ENCODE measurements around the gene SPNS1. TPM values are rescaled to one million over a fixed set of nuclear protein-coding genes. Genes with fewer than 3 reads are reported as not detected.
"Not testable (repeated sequence)": the region's sequence is repeated elsewhere in the genome, so short reads cannot be mapped to it uniquely, and the experiment has no call there.

Gene SPNS1
- total and polyA plus RNA-seq, 4 donors = 11.5 to 20.5 (median 15.7) TPM

DNA sequence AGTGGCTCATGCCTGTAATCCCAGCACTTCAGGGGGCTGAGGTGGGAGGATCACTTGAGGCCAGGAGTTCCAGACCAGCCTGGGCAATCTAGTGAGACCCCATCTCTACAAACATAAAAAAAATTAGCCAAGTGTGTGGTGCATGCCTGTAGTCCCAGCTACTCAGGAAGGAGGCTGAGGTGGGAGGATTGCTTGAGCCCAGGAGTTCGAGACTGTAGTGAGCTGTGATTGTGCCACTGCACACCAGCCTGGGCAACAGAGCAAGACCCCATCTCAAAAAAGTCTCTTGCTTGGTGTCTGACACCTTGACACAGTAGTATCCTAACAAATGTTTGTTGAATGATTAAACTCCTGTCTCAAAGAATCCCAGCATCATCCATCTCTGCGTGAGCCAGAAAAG, 4.9 kb upstream of the SPNS1 start:
- 96% methylated on average over 2 of the region's 2 CpGs for WGBS

DNA sequence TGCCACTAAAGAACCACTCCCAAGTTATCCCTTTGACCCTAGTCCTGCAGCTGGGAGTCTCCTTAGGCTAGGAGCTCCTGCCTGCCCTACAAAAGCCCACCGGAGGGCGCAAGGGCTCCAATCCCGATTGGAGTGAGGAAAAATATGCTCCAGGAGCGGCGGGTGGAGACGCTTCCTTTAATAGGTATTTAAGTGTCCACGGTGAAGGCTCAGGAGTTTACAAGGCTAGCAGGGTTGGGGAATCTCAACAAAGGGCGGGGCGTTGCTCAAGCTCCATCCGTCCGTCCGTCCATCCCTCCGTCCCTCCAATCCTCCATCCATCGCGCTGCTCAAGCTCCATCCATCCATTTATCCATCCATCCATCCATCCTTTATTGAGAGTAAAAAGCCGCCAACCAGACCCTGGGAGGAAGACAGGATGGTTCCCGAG, 556 bp upstream of the SPNS1 start:
- peak overlapping the region; percentile 15 to 38 for H3K27ac ChIP-seq (ENCODE audit: low read depth in 1 of 2, low read length in 2 of 2)

More for the DNA sequence above, 4.9 kb upstream of the SPNS1 start:
- H3K27me3 ChIP-seq (ENCODE audit: control insufficient read depth in 4 of 4, insufficient read depth in 4 of 4, low read length in 3 of 4); H3K27ac ChIP-seq (ENCODE audit: low read depth in 1 of 2, low read length in 2 of 2); H3K4me3 ChIP-seq (ENCODE audit: low read depth in 1 of 3, low read length in 3 of 3); DNase-seq (ENCODE audit: low spot score); H3K4me1 ChIP-seq (ENCODE audit: control insufficient read depth in 4 of 4, insufficient read depth in 4 of 4, low read length in 3 of 4); H3K9me3 ChIP-seq (ENCODE audit: control insufficient read depth in 4 of 4, low read length in 3 of 4); H3K36me3 ChIP-seq (ENCODE audit: control insufficient read depth in 4 of 4, insufficient read depth in 3 of 4, low read depth in 1 of 4, low read length in 3 of 4); H3K9ac ChIP-seq (ENCODE audit: low read depth in 1 of 2, low read length in 2 of 2): not testable (repeated sequence)

DNA sequence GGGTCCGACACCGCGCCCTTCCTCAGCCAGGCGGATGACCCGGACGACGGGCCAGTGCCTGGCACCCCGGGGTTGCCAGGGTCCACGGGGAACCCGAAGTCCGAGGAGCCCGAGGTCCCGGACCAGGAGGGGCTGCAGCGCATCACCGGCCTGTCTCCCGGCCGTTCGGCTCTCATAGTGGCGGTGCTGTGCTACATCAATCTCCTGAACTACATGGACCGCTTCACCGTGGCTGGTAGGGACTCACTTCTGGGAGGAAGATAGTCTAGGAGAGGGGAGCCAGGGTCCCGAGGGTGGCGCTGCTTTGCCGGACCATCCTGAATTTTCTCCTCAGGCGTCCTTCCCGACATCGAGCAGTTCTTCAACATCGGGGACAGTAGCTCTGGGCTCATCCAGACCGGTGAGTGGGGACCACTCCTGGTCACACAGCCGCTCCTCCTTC, 601 bp downstream of the SPNS1 start:
- WGBS = 7% methylated on average over 30 of the region's 30 CpGs
- H3K27ac ChIP-seq (ENCODE audit: low read depth in 1 of 2, low read length in 2 of 2) = no peak overlapping the region

More for the DNA sequence above, 556 bp upstream of the SPNS1 start:
- WGBS = under 1% methylated on average over 17 of the region's 17 CpGs
- Histone ChIP-seq H3K4me3 (ENCODE audit: low read depth in 1 of 3, low read length in 3 of 3) (peak overlapping the region; percentile 73 to 97 (median 79)), H3K9me3 (ENCODE audit: control insufficient read depth in 4 of 4, low read length in 3 of 4) (no peaks in the 10 kb centered on the region), H3K4me1 (ENCODE audit: control insufficient read depth in 4 of 4, insufficient read depth in 4 of 4, low read length in 3 of 4) (peaks cover 0 to 27% (median 18%) of the 10 kb centered on the region in 4 donors), H3K9ac (ENCODE audit: low read depth in 1 of 2, low read length in 2 of 2) (peak overlapping the region in 1 of 2 donors; percentile 15), H3K27me3 (ENCODE audit: control insufficient read depth in 4 of 4, insufficient read depth in 4 of 4, low read length in 3 of 4) (no peaks in the 10 kb centered on the region), H3K36me3 (ENCODE audit: control insufficient read depth in 4 of 4, insufficient read depth in 3 of 4, low read depth in 1 of 4, low read length in 3 of 4) (peaks cover 0 to 3% (median 0%) of the 10 kb centered on the region in 4 donors)
- TF ChIP-seq NR2F2 (IDR thresholded peaks at IDR 0.05) = no peak
- TF ChIP-seq, protein P1, sequence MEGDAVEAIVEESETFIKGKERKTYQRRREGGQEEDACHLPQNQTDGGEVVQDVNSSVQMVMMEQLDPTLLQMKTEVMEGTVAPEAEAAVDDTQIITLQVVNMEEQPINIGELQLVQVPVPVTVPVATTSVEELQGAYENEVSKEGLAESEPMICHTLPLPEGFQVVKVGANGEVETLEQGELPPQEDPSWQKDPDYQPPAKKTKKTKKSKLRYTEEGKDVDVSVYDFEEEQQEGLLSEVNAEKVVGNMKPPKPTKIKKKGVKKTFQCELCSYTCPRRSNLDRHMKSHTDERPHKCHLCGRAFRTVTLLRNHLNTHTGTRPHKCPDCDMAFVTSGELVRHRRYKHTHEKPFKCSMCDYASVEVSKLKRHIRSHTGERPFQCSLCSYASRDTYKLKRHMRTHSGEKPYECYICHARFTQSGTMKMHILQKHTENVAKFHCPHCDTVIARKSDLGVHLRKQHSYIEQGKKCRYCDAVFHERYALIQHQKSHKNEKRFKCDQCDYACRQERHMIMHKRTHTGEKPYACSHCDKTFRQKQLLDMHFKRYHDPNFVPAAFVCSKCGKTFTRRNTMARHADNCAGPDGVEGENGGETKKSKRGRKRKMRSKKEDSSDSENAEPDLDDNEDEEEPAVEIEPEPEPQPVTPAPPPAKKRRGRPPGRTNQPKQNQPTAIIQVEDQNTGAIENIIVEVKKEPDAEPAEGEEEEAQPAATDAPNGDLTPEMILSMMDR (IDR thresholded peaks at IDR 0.05; ENCODE audit: low read depth, low read length, missing input control) = peak; percentile 56
- TF ChIP-seq, protein P2, sequence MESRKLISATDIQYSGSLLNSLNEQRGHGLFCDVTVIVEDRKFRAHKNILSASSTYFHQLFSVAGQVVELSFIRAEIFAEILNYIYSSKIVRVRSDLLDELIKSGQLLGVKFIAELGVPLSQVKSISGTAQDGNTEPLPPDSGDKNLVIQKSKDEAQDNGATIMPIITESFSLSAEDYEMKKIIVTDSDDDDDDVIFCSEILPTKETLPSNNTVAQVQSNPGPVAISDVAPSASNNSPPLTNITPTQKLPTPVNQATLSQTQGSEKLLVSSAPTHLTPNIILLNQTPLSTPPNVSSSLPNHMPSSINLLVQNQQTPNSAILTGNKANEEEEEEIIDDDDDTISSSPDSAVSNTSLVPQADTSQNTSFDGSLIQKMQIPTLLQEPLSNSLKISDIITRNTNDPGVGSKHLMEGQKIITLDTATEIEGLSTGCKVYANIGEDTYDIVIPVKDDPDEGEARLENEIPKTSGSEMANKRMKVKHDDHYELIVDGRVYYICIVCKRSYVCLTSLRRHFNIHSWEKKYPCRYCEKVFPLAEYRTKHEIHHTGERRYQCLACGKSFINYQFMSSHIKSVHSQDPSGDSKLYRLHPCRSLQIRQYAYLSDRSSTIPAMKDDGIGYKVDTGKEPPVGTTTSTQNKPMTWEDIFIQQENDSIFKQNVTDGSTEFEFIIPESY (IDR thresholded peaks at IDR 0.05) = no peak
- peak; percentile 72 to 77 for TF ChIP-seq RAD21 (IDR thresholded peaks at IDR 0.05)
- TF ChIP-seq TAF1 (conservative IDR thresholded peaks at IDR 0.05) = no peak
- TF ChIP-seq, protein P3, sequence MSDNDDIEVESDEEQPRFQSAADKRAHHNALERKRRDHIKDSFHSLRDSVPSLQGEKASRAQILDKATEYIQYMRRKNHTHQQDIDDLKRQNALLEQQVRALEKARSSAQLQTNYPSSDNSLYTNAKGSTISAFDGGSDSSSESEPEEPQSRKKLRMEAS (IDR thresholded peaks at IDR 0.05) = no peak
- no peak for TF ChIP-seq FOXA1 (IDR thresholded peaks at IDR 0.05)
- TF ChIP-seq FOXA2 (IDR thresholded peaks at IDR 0.05) = no peak
- no peak for TF ChIP-seq EGR1 (IDR thresholded peaks at IDR 0.05; ENCODE audit: low read depth in 2 of 2)
- TF ChIP-seq, protein P4, sequence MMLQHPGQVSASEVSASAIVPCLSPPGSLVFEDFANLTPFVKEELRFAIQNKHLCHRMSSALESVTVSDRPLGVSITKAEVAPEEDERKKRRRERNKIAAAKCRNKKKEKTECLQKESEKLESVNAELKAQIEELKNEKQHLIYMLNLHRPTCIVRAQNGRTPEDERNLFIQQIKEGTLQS (IDR thresholded peaks at IDR 0.05) = no peak
- TF ChIP-seq HNF4G (IDR thresholded peaks at IDR 0.05) = no peak
- TF ChIP-seq JUND (IDR thresholded peaks at IDR 0.05) = no peak
- no peak for TF ChIP-seq RXRA (IDR thresholded peaks at IDR 0.05)
- no peak for TF ChIP-seq SP1 (IDR thresholded peaks at IDR 0.05)
- DNase-seq (ENCODE audit: low spot score) = peak; percentile 52

More for the DNA sequence above, 601 bp downstream of the SPNS1 start:
- H3K9me3 ChIP-seq (ENCODE audit: control insufficient read depth in 4 of 4, low read length in 3 of 4) = no peaks in the 10 kb centered on the region
- H3K9ac ChIP-seq (ENCODE audit: low read depth in 1 of 2, low read length in 2 of 2) = peak overlapping the region; percentile 15 to 21
- H3K27me3 ChIP-seq (ENCODE audit: control insufficient read depth in 4 of 4, insufficient read depth in 4 of 4, low read length in 3 of 4) = no peaks in the 10 kb centered on the region
- peaks cover 0 to 27% (median 18%) of the 10 kb centered on the region in 4 donors for H3K4me1 ChIP-seq (ENCODE audit: control insufficient read depth in 4 of 4, insufficient read depth in 4 of 4, low read length in 3 of 4)
- H3K4me3 ChIP-seq (ENCODE audit: low read depth in 1 of 3, low read length in 3 of 3) = peak overlapping the region; percentile 73 to 97 (median 79)
- DNase-seq (ENCODE audit: low spot score) = no peak
- TF ChIP-seq TAF1 (conservative IDR thresholded peaks at IDR 0.05) (no peak), HNF4A (conservative IDR thresholded peaks at IDR 0.05) (no peak), FOXA1 (IDR thresholded peaks at IDR 0.05) (no peak), GABPA (IDR thresholded peaks at IDR 0.05 in 1 of 2, conservative IDR thresholded peaks at IDR 0.05 in 1 of 2) (no peak), JUND (IDR thresholded peaks at IDR 0.05) (no peak), SP1 (IDR thresholded peaks at IDR 0.05) (no peak), NR2F2 (IDR thresholded peaks at IDR 0.05) (no peak), HNF4G (IDR thresholded peaks at IDR 0.05) (no peak), RXRA (IDR thresholded peaks at IDR 0.05) (no peak), RAD21 (IDR thresholded peaks at IDR 0.05) (no peak), FOXA2 (IDR thresholded peaks at IDR 0.05) (no peak), EGR1 (IDR thresholded peaks at IDR 0.05; ENCODE audit: low read depth in 2 of 2) (no peak)
- TF ChIP-seq, protein P3 (IDR thresholded peaks at IDR 0.05) = no peak
- TF ChIP-seq, protein P4 (IDR thresholded peaks at IDR 0.05) = no peak
- H3K36me3 ChIP-seq (ENCODE audit: control insufficient read depth in 4 of 4, insufficient read depth in 3 of 4, low read depth in 1 of 4, low read length in 3 of 4) = peaks cover 0 to 7% (median 0%) of the 10 kb centered on the region in 4 donors

Measured in liver (tissue), 9 donors.